ENCODE data around the gene BTBD18.

Gene BTBD18

GRCh38 chr11:57773026-57773598, 21.5 kb upstream of the BTBD18 start:
- Histone ChIP-seq H3K27me3 (ENCODE audit: insufficient read depth, low read depth) (no peaks in the 10 kb centered on the region), H3K36me3 (ENCODE audit: insufficient read depth) (no peaks in the 10 kb centered on the region), H3K79me2 (ENCODE audit: insufficient read depth, low read depth) (no peaks in the 10 kb centered on the region), H3K4me2 (no peak overlapping the region), H3K4me1 (ENCODE audit: low read depth, poor library complexity, severe bottlenecking) (no peaks in the 10 kb centered on the region), H3K27ac (no peak overlapping the region), H4K20me1 (ENCODE audit: insufficient read depth) (no peaks in the 10 kb centered on the region), H2AFZ (ENCODE audit: low read depth) (no peak overlapping the region), H3K9ac (no peak overlapping the region), H3K4me3 (IDR thresholded peaks at IDR 0.05; ENCODE audit: insufficient read depth, low read depth, low read length) (no peak overlapping the region)
- TF ChIP-seq CTCF (conservative IDR thresholded peaks at IDR 0.05; ENCODE audit: low read depth, low read length): no peak

GRCh38 chr11:57772562-57772961, 20.9 kb upstream of the BTBD18 start:
- no peaks in the 10 kb centered on the region for H4K20me1 ChIP-seq (ENCODE audit: insufficient read depth)
- no peaks in the 10 kb centered on the region for H3K27me3 ChIP-seq (ENCODE audit: insufficient read depth, low read depth)
- H3K36me3 ChIP-seq (ENCODE audit: insufficient read depth): no peaks in the 10 kb centered on the region
- no peak overlapping the region for H3K27ac ChIP-seq
- no peak overlapping the region for H3K4me2 ChIP-seq
- H3K9ac ChIP-seq: no peak overlapping the region
- no peak overlapping the region for H3K4me3 ChIP-seq (IDR thresholded peaks at IDR 0.05; ENCODE audit: insufficient read depth, low read depth, low read length)
- no peaks in the 10 kb centered on the region for H3K4me1 ChIP-seq (ENCODE audit: low read depth, poor library complexity, severe bottlenecking)
- H3K79me2 ChIP-seq (ENCODE audit: insufficient read depth, low read depth): no peaks in the 10 kb centered on the region
- TF ChIP-seq CTCF (conservative IDR thresholded peaks at IDR 0.05; ENCODE audit: low read depth, low read length): no peak
- no peak overlapping the region for H2AFZ ChIP-seq (ENCODE audit: low read depth)

- Histone ChIP-seq H2AFZ (ENCODE audit: low read depth) (no peak overlapping the region), H4K20me1 (ENCODE audit: insufficient read depth) (no peaks in the 10 kb centered on the region), H3K79me2 (ENCODE audit: insufficient read depth, low read depth) (no peaks in the 10 kb centered on the region), H3K4me2 (no peak overlapping the region), H3K4me1 (ENCODE audit: low read depth, poor library complexity, severe bottlenecking) (no peaks in the 10 kb centered on the region), H3K27me3 (ENCODE audit: insufficient read depth, low read depth) (no peaks in the 10 kb centered on the region), H3K4me3 (IDR thresholded peaks at IDR 0.05; ENCODE audit: insufficient read depth, low read depth, low read length) (no peak overlapping the region), H3K27ac (no peak overlapping the region), H3K9ac (no peak overlapping the region), H3K36me3 (ENCODE audit: insufficient read depth) (no peaks in the 10 kb centered on the region)
- TF ChIP-seq CTCF (conservative IDR thresholded peaks at IDR 0.05; ENCODE audit: low read depth, low read length): no peak
Observed at GRCh38 chr11:57771365-57771764, 19.7 kb upstream of the BTBD18 start.

- no peak overlapping the region for H3K4me3 ChIP-seq (IDR thresholded peaks at IDR 0.05; ENCODE audit: insufficient read depth, low read depth, low read length)
- H4K20me1 ChIP-seq (ENCODE audit: insufficient read depth): no peaks in the 10 kb centered on the region
- H2AFZ ChIP-seq (ENCODE audit: low read depth): no peak overlapping the region
- no peak overlapping the region for H3K9ac ChIP-seq
- H3K36me3 ChIP-seq (ENCODE audit: insufficient read depth): no peaks in the 10 kb centered on the region
- H3K27ac ChIP-seq: no peak overlapping the region
- no peaks in the 10 kb centered on the region for H3K27me3 ChIP-seq (ENCODE audit: insufficient read depth, low read depth)
- no peaks in the 10 kb centered on the region for H3K4me1 ChIP-seq (ENCODE audit: low read depth, poor library complexity, severe bottlenecking)
- no peaks in the 10 kb centered on the region for H3K79me2 ChIP-seq (ENCODE audit: insufficient read depth, low read depth)
- H3K4me2 ChIP-seq: no peak overlapping the region
- TF ChIP-seq CTCF (conservative IDR thresholded peaks at IDR 0.05; ENCODE audit: low read depth, low read length): no peak
Observed at GRCh38 chr11:57770793-57771192, 19.2 kb upstream of the BTBD18 start.
